Right lobe of liver (tissue), 6 donors: Measurements from ENCODE around the gene FAM210B. TPM values are rescaled to one million over a fixed set of nuclear protein-coding genes. Genes with fewer than 3 reads are reported as not detected.

ENCODE experiments used
- ATAC-seq, 4 donors: fragments of 200-7000 bp; cut with Tn5 transposase; one replicate each; pipeline ENCODE4 v1.9.1; 2020; ENCODE audit warnings: mild to moderate bottlenecking in 4 of 4, moderate library complexity in 4 of 4
- DNase-seq, 3 donors: peaks; one replicate each; pipeline ENCODE4 v3.0.0-alpha.2; 2020
- H3K27ac ChIP-seq, 3 donors: fragments of 200-600 bp; one replicate each; pipeline ENCODE4 v1.8.0; 2022
- H3K27me3 ChIP-seq, 2 donors: fragments of 200-600 bp; one replicate each; pipeline ENCODE4 v1.8.0; 2022
- H3K36me3 ChIP-seq, 4 donors: fragments of 200-600 bp; sonication (generic) in 1 of 4; one replicate each; pipeline versions ENCODE4 v1.5.1 to v1.8.0; 2017 to 2022; ENCODE audit warnings: control low read depth in 1 of 4
- H3K4me1 ChIP-seq, 4 donors: fragments of 200-600 bp; sonication (generic) in 1 of 4; one replicate each; pipeline versions ENCODE4 v1.5.1 to v1.8.0; 2017 to 2022; ENCODE audit warnings: control low read depth in 1 of 4
- H3K4me3 ChIP-seq, 3 donors: fragments of 200-600 bp; one replicate each; pipeline ENCODE4 v1.8.0; 2022
- H3K9me3 ChIP-seq, 4 donors: fragments of 200-600 bp; sonication (generic) in 1 of 4; one replicate each; pipeline versions ENCODE4 v1.5.1 to v1.8.0; 2017 to 2022; ENCODE audit warnings: control low read depth in 1 of 4
- CTCF ChIP-seq, 4 donors: fragments of 200-600 bp in 3 of 4; fragments of 450-650 bp in 1 of 4; IDR thresholded peaks; one replicate each; pipeline versions ENCODE4 v1.5.1 to v1.8.0; 2016 to 2022; ENCODE audit warnings: antibody characterized with exemption in 4 of 4, mild to moderate bottlenecking in 2 of 4
- POLR2A ChIP-seq: fragments of 450-650 bp; IDR thresholded peaks from one replicate; pipeline ENCODE4 v1.6.1; 2017; ENCODE audit warnings: antibody characterized with exemption, mild to moderate bottlenecking
- WGBS: methylation state at CpG from one replicate; pipeline ENCODE4 v1.1.6; 2018; ENCODE audit warnings: low coverage, low lambda C conversion rate; ENCODE audit not compliant: insufficient coverage; ENCODE audit errors: missing lambda C conversion rate; 5-methylcytosine and 5-hydroxymethylcytosine counted together
- intact Hi-C, 2 donors: fragments of 100-400 bp; cut with DNase I; formaldehyde crosslinking; loops; one replicate each; pipeline versions ENCODE4 v1.11.2 to v1.14.1; 2022
- total RNA-seq, 6 experiments: library from RNA; depleted of rRNA in 2 of 6; stranded (reverse); fragments of >200 nt in 2 of 6; fragmentation: NEBNext Ultra II Directional in 3 of 6; extraction: Animal tissue kit (Norgen Biotek cat#: 25700) in 3 of 6; gene quantifications; one replicate each; pipeline versions ENCODE4 v1.1.0 to v1.2.4, GENCODE V29; 2016 to 2023
- donor health status: DM: no; HTN: yes; CAD: no.
- donor health status: DM: no; HTN: no; CAD: no.
- donor health status: DM: no; HTN: no; CAD: no.
- donor health status: DM: no; HTN: yes; CAD: no.
- donor health status: DM: no; HTN: yes; CAD: no.

FAM210B gene
- total RNA-seq, 6 experiments from 2014 or later: 31.6 to 66.5 (median 42.8) TPM

- peaks cover 0 to 8% of the 10 kb centered on the region in 2 donors for H3K27me3 ChIP-seq
- intact Hi-C loops: loop anchor here in 1 of 2 donors (10.0 kb wide), 1 partner anchor 94 kb away; no protein-coding TSS in a partner anchor
- H3K36me3 ChIP-seq: no peaks in the 10 kb centered on the region
- WGBS: 15% methylated on average over 3 of the region's 3 CpGs
- no peak overlapping the region for H3K27ac ChIP-seq
- TF ChIP-seq CTCF (IDR thresholded peaks at IDR 0.05) (no peak), POLR2A (no peak)
- no peak for ATAC-seq
- peak overlapping the region in 1 of 3 donors; percentile 1 for H3K4me3 ChIP-seq
- H3K4me1 ChIP-seq: peaks cover 0 to 15% (median 0%) of the 10 kb centered on the region in 4 donors
- H3K9me3 ChIP-seq: no peaks in the 10 kb centered on the region
- DNase-seq: no peak
Measured at GRCh38 chr20:56348746-56349145, 10.0 kb upstream of the FAM210B start.

- Histone ChIP-seq H3K4me3 (no peak overlapping the region), H3K9me3 (no peaks in the 10 kb centered on the region), H3K27me3 (no peaks in the 10 kb centered on the region), H3K27ac (no peak overlapping the region), H3K4me1 (peaks cover 0 to 11% (median 0%) of the 10 kb centered on the region in 4 donors), H3K36me3 (no peaks in the 10 kb centered on the region)
- no peak for ATAC-seq
- intact Hi-C loops: no loop called here
- no peak for TF ChIP-seq POLR2A
- TF ChIP-seq CTCF (IDR thresholded peaks at IDR 0.05): no peak
- no peak for DNase-seq
- WGBS: 48% methylated on average over 2 of the region's 2 CpGs
Measured at GRCh38 chr20:56350842-56351241, 7.9 kb upstream of the FAM210B start.

GRCh38 chr20:56352345-56353055, 6.3 kb upstream of the FAM210B start:
- Histone ChIP-seq H3K36me3 (no peaks in the 10 kb centered on the region), H3K4me3 (no peak overlapping the region), H3K27me3 (no peaks in the 10 kb centered on the region), H3K27ac (no peak overlapping the region), H3K4me1 (peaks cover 0 to 11% (median 0%) of the 10 kb centered on the region in 4 donors), H3K9me3 (no peaks in the 10 kb centered on the region)
- ATAC-seq (no peak), DNase-seq (no peak)
- intact Hi-C loops: no loop called here
- WGBS: 63% methylated on average over 5 of the region's 5 CpGs
- TF ChIP-seq CTCF (IDR thresholded peaks at IDR 0.05) (no peak), POLR2A (no peak)

- ATAC-seq (no peak), DNase-seq (no peak)
- 85% methylated on average over 4 of the region's 4 CpGs for WGBS
- intact Hi-C loops: no loop called here
- Histone ChIP-seq H3K4me1 (peaks cover 0 to 8% (median 0%) of the 10 kb centered on the region in 4 donors), H3K27me3 (no peaks in the 10 kb centered on the region), H3K4me3 (no peak overlapping the region), H3K27ac (no peak overlapping the region), H3K9me3 (no peaks in the 10 kb centered on the region), H3K36me3 (no peaks in the 10 kb centered on the region)
- TF ChIP-seq CTCF (IDR thresholded peaks at IDR 0.05): no peak
- no peak for TF ChIP-seq POLR2A
Measured at GRCh38 chr20:56353356-56353755, 5.4 kb upstream of the FAM210B start.
